HCT116 (cell line): Measurements from ENCODE around the gene ABTB2. TPM values are rescaled to one million over a fixed set of nuclear protein-coding genes. Genes with fewer than 3 reads are reported as not detected.

Experiments
- ATAC-seq: fragments of 200-7000 bp; cut with Tn5 transposase; 2 replicates; pipeline ENCODE4 v1.9.1; 2020; ENCODE audit warnings: mild to moderate bottlenecking, moderate library complexity
- BruUV-seq: library from RNA; stranded (reverse); fragments of 400-500 nt; replicated peaks from 2 replicates; lab custom pipeline; 2021; lab: Mats Ljungman, UMichigan
- CTCF ChIA-PET: fragments of 300-600 bp; sonication (Branson Sonifier 250); formaldehyde crosslinking; loops from one replicate; lab custom pipeline; 2021; ENCODE audit warnings: antibody characterized with exemption; lab: Charles Lee
- POLR2A ChIA-PET: fragments of 300-600, 350-600 bp; sonication (Branson Sonifier 250); formaldehyde crosslinking; loops from one replicate; lab custom pipeline; 2021; ENCODE audit warnings: antibody characterized with exemption; lab: Charles Lee
- RAD21 ChIA-PET, 2 experiments: fragments of 300-600 bp; sonication (Branson Sonifier 250); formaldehyde crosslinking; loops; one replicate each; lab custom pipeline; 2023; ENCODE audit warnings: low total read pairs in 2 of 2; ENCODE audit not compliant: uncharacterized antibody in 2 of 2, unreplicated experiment in 2 of 2, low non-redundant PET in 1 of 2; lab: Charles Lee
- DNase-seq: peaks from one replicate; pipeline ENCODE4 v3.0.0-alpha.2; 2010; ENCODE audit warnings: low read depth, low spot score
- H2AFZ ChIP-seq: fragments of 200-600 bp; shearing (Covaris generic), sonication (generic); 2 replicates; pipeline ENCODE4 v1.6.1; 2017; ENCODE audit warnings: low read depth, mixed run types, mixed read lengths, antibody characterized with exemption, low read length; ENCODE audit not compliant: poor library complexity, severe bottlenecking
- H3K27ac ChIP-seq: 2 replicates; pipeline ENCODE4 v1.5.1; 2012; ENCODE audit warnings: low read depth, low read length
- H3K27me3 ChIP-seq: fragments of 200-600 bp; sonication (generic); 2 replicates; pipeline ENCODE4 v1.6.1; 2016; ENCODE audit warnings: mixed run types, low read length, mixed read lengths; ENCODE audit not compliant: insufficient read depth
- H3K36me3 ChIP-seq, 2 experiments: fragments of 200-500 bp in 1 of 2; fragments of 200-600 bp in 1 of 2; sonication (Bioruptor generic) in 1 of 2; sonication (generic) in 1 of 2; 2 replicates each; pipeline versions ENCODE4 v1.5.1 to v1.6.1; 2014 to 2016; ENCODE audit warnings: low read length in 2 of 2, inconsistent platforms in 1 of 2, mixed read lengths in 1 of 2, mixed run types in 1 of 2; ENCODE audit not compliant: insufficient read depth in 2 of 2, control insufficient read depth in 1 of 2
- H3K4me1 ChIP-seq, 2 experiments: fragments of 200-600 bp in 1 of 2; sonication (generic) in 1 of 2; 2 replicates each; pipeline versions ENCODE4 v1.5.1 to v1.6.1; 2012 to 2017; ENCODE audit warnings: low read length in 2 of 2, inconsistent platforms in 1 of 2, mild to moderate bottlenecking in 1 of 2, mixed read lengths in 1 of 2, mixed run types in 1 of 2, moderate library complexity in 1 of 2; ENCODE audit not compliant: insufficient read depth in 2 of 2, control insufficient read depth in 1 of 2
- H3K4me2 ChIP-seq: fragments of 200-600 bp; sonication (generic); 2 replicates; pipeline ENCODE4 v1.6.1; 2017; ENCODE audit warnings: mixed run types, low read length, mixed read lengths
- H3K4me3 ChIP-seq, 2 experiments: fragments of 200-600 bp in 1 of 2; sonication (generic) in 1 of 2; replicated peaks in 1 of 2; 2 replicates each; pipeline ENCODE4 v1.5.1; 2011 to 2016; ENCODE audit warnings: low read length in 2 of 2, control low read depth in 1 of 2, low read depth in 1 of 2, mild to moderate bottlenecking in 1 of 2, mixed read lengths in 1 of 2, mixed run types in 1 of 2
- H3K79me2 ChIP-seq: fragments of 200-600 bp; sonication (generic); 2 replicates; pipeline ENCODE4 v1.6.1; 2017; ENCODE audit warnings: mild to moderate bottlenecking, mixed run types, low read length, moderate library complexity, mixed read lengths; ENCODE audit not compliant: insufficient read depth
- H3K9ac ChIP-seq: fragments of 200-600 bp; sonication (generic); 2 replicates; pipeline ENCODE4 v1.6.1; 2016; ENCODE audit warnings: low read length, mixed read lengths
- H3K9me2 ChIP-seq: fragments of 200-600 bp; sonication (generic), shearing (Covaris generic); 2 replicates; pipeline ENCODE4 v1.6.1; 2017; ENCODE audit warnings: mixed run types, mild to moderate bottlenecking, moderate library complexity; ENCODE audit not compliant: insufficient read depth
- H3K9me3 ChIP-seq, 2 experiments: fragments of 200-500 bp in 1 of 2; fragments of 200-600 bp in 1 of 2; sonication (Bioruptor generic) in 1 of 2; sonication (generic) in 1 of 2; 2 replicates each; pipeline ENCODE4 v1.6.1; 2014 to 2017; ENCODE audit warnings: low read length in 2 of 2, mixed read lengths in 2 of 2, inconsistent platforms in 1 of 2, low read depth in 1 of 2, mild to moderate bottlenecking in 1 of 2, mixed run types in 1 of 2, moderate library complexity in 1 of 2; ENCODE audit not compliant: control insufficient read depth in 1 of 2, insufficient read depth in 1 of 2
- H4K20me1 ChIP-seq: fragments of 200-600 bp; sonication (generic), shearing (Covaris generic); 2 replicates; pipeline ENCODE4 v1.6.1; 2017; ENCODE audit warnings: mixed run types, mild to moderate bottlenecking, moderate library complexity; ENCODE audit not compliant: insufficient read depth
- CBX3 ChIP-seq: IDR thresholded peaks from 2 replicates; pipeline ENCODE4 v1.6.1; 2012; ENCODE audit warnings: low read depth
- CEBPB ChIP-seq: IDR thresholded peaks from 2 replicates; pipeline ENCODE4 v1.6.1; 2012; ENCODE audit warnings: low read depth
- EGR1 ChIP-seq: IDR thresholded peaks from 2 replicates; pipeline ENCODE4 v1.6.1; 2012; ENCODE audit warnings: low read depth
- EZH2 ChIP-seq: fragments of 200-600 bp; sonication (generic); IDR thresholded peaks from 2 replicates; pipeline ENCODE4 v1.6.1; 2017; ENCODE audit warnings: antibody characterized with exemption, mixed run types
- EZH2phosphoT487 ChIP-seq: fragments of 200-600 bp; IDR thresholded peaks from 2 replicates; pipeline ENCODE4 v1.6.1; 2018; ENCODE audit warnings: antibody characterized with exemption, borderline replicate concordance
- JUND ChIP-seq: IDR thresholded peaks from 2 replicates; pipeline ENCODE4 v1.6.1; 2012
- POLR2A ChIP-seq: IDR thresholded peaks from 2 replicates; pipeline ENCODE4 v1.7.0; 2011; ENCODE audit warnings: borderline replicate concordance; ENCODE audit not compliant: insufficient read depth, insufficient read length; ENCODE audit errors: extremely low read depth
- RAD21 ChIP-seq: IDR thresholded peaks from 2 replicates; pipeline ENCODE4 v1.6.1; 2012; ENCODE audit warnings: low read depth, mild to moderate bottlenecking
- SIN3A ChIP-seq: IDR thresholded peaks from 2 replicates; pipeline ENCODE4 v1.6.1; 2012; ENCODE audit warnings: low read depth
- SRF ChIP-seq: IDR thresholded peaks from 2 replicates; pipeline ENCODE4 v1.6.1; 2012; ENCODE audit warnings: low read depth
- TCF7L2 ChIP-seq: IDR thresholded peaks from 2 replicates; pipeline ENCODE4 v1.7.0; 2011; ENCODE audit warnings: borderline replicate concordance, inconsistent platforms; ENCODE audit not compliant: insufficient read depth, insufficient read length; ENCODE audit errors: extremely low read depth
- ZFX ChIP-seq: fragments of 450-650 bp; IDR thresholded peaks from 2 replicates; pipeline ENCODE4 v1.6.1; 2017
- ZNF274 ChIP-seq: fragments of 200-500 bp; sonication (Bioruptor generic); IDR thresholded peaks from 2 replicates; pipeline ENCODE4 v1.6.1; 2014; ENCODE audit warnings: mild to moderate bottlenecking, low read depth, low read length, inconsistent platforms
- intact Hi-C: fragments of 100-400 bp; cut with micrococcal nuclease; formaldehyde crosslinking; loops from 2 replicates; pipeline ENCODE4 v1.10.0; 2022
- total RNA-seq: library from RNA; stranded (reverse); gene quantifications from one replicate; pipeline ENCODE4 v1.2.1, GENCODE V29; 2021; ENCODE audit not compliant: unreplicated experiment
- TF ChIP-seq, protein P1 (sequence below), 3 experiments: fragments of 200-600 bp in 1 of 3; sonication (generic) in 1 of 3; IDR thresholded peaks in 2 of 3; conservative IDR thresholded peaks in 1 of 3; 2 replicates each; pipeline ENCODE4 v1.5.1; 2012 to 2017; ENCODE audit warnings: low read depth in 2 of 3, low read length in 2 of 3, antibody characterized with exemption in 1 of 3, borderline replicate concordance in 1 of 3, control low read depth in 1 of 3, mild to moderate bottlenecking in 1 of 3, mixed read lengths in 1 of 3, mixed run types in 1 of 3, moderate library complexity in 1 of 3; ENCODE audit not compliant: insufficient read depth in 1 of 3
- TF ChIP-seq, protein P2 (sequence below): IDR thresholded peaks from 2 replicates; pipeline ENCODE4 v1.6.1; 2011; ENCODE audit warnings: mild to moderate bottlenecking, low read length, moderate library complexity; ENCODE audit not compliant: insufficient replicate concordance; ENCODE audit errors: extremely low read depth

ABTB2 gene
- total RNA-seq, 1 experiment from 2014 or later: 6.8 TPM

DNA sequence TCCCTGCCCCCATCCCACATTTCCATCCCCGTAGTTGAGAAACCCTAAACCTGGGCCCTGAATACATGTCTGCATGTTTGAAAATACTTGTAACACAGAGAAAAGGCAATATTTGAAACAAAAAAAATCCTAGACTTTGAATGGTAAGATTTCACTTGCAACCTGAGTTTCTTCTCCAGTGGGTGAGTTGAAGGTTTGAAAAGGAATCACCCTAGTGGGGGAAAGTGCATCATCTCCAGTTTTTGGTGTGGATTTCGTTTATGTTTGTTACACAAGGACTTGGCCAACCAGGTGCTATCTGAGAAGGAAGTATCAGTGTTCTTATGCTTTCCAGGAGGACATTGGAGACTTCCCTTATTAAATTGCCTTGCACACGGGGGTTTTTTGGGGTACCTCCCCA, 90.4 kb downstream of the ABTB2 start:
- ATAC-seq (no peak), DNase-seq (no peak)
- no peaks in the 10 kb centered on the region for H3K9me3 ChIP-seq
- H3K4me1 ChIP-seq: peaks cover 24 to 35% of the 10 kb centered on the region in 2 experiments
- ChIA-PET CTCF (no interaction called here), RAD21 (no interaction called here), POLR2A (no interaction called here)
- H4K20me1 ChIP-seq: no peaks in the 10 kb centered on the region
- H3K9me2 ChIP-seq: no peaks in the 10 kb centered on the region
- H3K4me3 ChIP-seq: no peak overlapping the region
- H3K79me2 ChIP-seq: no peaks in the 10 kb centered on the region
- no peak overlapping the region for H3K4me2 ChIP-seq
- intact Hi-C loops: no loop called here
- no peak overlapping the region for H2AFZ ChIP-seq
- BruUV-seq: no TSS peak
- TF ChIP-seq JUND: no peak
- no peak for TF ChIP-seq RAD21
- TF ChIP-seq, protein P1, sequence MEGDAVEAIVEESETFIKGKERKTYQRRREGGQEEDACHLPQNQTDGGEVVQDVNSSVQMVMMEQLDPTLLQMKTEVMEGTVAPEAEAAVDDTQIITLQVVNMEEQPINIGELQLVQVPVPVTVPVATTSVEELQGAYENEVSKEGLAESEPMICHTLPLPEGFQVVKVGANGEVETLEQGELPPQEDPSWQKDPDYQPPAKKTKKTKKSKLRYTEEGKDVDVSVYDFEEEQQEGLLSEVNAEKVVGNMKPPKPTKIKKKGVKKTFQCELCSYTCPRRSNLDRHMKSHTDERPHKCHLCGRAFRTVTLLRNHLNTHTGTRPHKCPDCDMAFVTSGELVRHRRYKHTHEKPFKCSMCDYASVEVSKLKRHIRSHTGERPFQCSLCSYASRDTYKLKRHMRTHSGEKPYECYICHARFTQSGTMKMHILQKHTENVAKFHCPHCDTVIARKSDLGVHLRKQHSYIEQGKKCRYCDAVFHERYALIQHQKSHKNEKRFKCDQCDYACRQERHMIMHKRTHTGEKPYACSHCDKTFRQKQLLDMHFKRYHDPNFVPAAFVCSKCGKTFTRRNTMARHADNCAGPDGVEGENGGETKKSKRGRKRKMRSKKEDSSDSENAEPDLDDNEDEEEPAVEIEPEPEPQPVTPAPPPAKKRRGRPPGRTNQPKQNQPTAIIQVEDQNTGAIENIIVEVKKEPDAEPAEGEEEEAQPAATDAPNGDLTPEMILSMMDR (IDR thresholded peaks at IDR 0.05 in 2 of 3, conservative IDR thresholded peaks at IDR 0.05 in 1 of 3; ENCODE audit: borderline replicate concordance in 1 of 3, insufficient read depth in 1 of 3, low read depth in 2 of 3, low read length in 2 of 3): no peak
- no peak for TF ChIP-seq EZH2phosphoT487
- TF ChIP-seq SRF: no peak
- no peak for TF ChIP-seq CEBPB
- TF ChIP-seq ZNF274: no peak
- no peak for TF ChIP-seq CBX3
- TF ChIP-seq EZH2: no peak
- TF ChIP-seq, protein P2, sequence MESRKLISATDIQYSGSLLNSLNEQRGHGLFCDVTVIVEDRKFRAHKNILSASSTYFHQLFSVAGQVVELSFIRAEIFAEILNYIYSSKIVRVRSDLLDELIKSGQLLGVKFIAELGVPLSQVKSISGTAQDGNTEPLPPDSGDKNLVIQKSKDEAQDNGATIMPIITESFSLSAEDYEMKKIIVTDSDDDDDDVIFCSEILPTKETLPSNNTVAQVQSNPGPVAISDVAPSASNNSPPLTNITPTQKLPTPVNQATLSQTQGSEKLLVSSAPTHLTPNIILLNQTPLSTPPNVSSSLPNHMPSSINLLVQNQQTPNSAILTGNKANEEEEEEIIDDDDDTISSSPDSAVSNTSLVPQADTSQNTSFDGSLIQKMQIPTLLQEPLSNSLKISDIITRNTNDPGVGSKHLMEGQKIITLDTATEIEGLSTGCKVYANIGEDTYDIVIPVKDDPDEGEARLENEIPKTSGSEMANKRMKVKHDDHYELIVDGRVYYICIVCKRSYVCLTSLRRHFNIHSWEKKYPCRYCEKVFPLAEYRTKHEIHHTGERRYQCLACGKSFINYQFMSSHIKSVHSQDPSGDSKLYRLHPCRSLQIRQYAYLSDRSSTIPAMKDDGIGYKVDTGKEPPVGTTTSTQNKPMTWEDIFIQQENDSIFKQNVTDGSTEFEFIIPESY: no peak
- no peak for TF ChIP-seq TCF7L2
- no peak for TF ChIP-seq EGR1
- TF ChIP-seq ZFX: no peak
- TF ChIP-seq SIN3A: no peak
- no peak for TF ChIP-seq POLR2A
- H3K36me3 ChIP-seq: no peaks in the 10 kb centered on the region
- H3K9ac ChIP-seq: no peak overlapping the region
- H3K27me3 ChIP-seq: no peaks in the 10 kb centered on the region
- no peak overlapping the region for H3K27ac ChIP-seq
